Measurements from ENCODE around the gene GDF7. TPM values are rescaled to one million over a fixed set of nuclear protein-coding genes. Genes with fewer than 3 reads are reported as not detected.

Gene GDF7
- total RNA-seq, 4 donors from 2014 or later = 0.12 to 1.1 (median 0.25) TPM

DNA sequence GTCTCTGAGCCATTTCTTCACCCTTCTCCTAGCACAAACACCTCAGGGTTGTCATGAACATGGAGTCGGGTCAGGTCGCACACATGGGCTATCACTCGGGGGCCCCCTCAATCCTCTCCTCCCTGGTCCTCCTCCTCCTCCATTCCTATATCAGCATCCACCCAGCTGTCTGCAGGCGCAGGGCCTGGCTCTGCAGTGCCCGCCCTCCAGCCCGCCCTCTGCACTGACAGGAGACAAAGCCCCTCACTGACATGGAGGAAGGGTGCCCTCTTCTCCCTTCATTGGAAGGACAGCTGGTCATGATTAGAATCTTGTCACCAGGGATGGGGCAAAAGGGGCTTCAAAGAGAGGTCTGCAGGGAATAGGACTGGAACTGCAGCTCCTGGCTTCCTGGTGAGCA, 37.8 kb upstream of the GDF7 start:
- no peak for TF ChIP-seq CTCF (IDR thresholded peaks at IDR 0.05)
- ATAC-seq (ENCODE audit: low FRiP score) (no peak), DNase-seq (ENCODE audit: low spot score) (no peak)

GRCh38 chr2:20629581-20630171, 37.3 kb upstream of the GDF7 start:
- no peak for ATAC-seq (ENCODE audit: low FRiP score)
- TF ChIP-seq CTCF (IDR thresholded peaks at IDR 0.05) = no peak
- DNase-seq (ENCODE audit: low spot score) = no peak

DNA sequence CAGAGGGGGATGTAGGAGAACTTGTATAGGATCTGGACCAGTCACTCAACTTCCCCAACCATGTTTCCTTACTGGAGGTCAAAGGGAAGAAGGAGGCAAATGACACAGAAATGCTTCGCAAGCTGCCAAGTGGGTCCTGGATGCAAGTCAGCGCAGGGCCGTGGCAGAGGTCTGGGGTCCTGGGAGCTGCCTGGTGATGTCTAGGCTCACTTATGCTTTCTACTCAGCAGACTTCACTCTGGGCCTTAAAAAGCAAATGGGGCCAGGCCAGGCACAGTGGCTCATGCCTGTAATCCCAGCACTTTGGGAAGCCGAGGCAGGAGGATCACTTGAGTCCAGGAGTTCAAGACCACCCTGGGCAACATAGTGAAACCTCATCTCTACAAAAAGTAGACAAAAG, 36.0 kb upstream of the GDF7 start:
- no peak for ATAC-seq (ENCODE audit: low FRiP score)
- TF ChIP-seq CTCF (IDR thresholded peaks at IDR 0.05) = no peak
- no peak for DNase-seq (ENCODE audit: low spot score)

DNA sequence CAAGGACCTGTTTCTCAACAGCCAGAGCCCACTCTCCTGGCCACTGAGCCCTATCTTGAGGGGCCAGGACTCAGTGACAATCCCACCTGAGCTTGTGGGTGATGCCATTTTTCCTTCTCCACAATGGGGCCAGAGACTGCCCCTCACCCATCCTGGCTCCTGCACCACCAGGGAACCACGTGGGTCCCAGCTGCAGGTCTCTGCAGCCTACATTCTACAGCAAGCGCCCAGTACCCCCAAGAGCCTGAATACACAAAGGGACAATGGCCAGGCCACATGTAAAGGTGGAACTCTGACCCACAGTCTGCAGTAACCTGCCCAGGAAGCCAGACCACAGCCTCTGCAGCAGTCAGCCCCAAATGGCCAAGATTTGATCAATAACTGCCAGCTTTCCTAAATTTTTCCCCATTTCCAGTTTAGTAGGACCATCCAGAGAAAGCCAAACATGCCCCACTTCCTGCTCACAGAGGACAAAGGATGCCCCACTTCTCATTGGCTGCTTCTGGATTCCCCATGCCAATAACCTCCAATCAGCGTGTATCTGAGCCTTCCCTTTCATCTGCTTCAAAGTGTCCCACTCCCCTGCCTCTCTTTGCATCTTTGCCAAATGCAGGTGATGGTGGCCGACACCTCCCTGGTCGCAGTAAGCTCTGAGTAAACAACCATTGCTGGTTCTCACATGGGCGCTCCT, 35.2 kb upstream of the GDF7 start:
- DNase-seq (ENCODE audit: low spot score) (no peak), ATAC-seq (ENCODE audit: low FRiP score) (no peak)
- no peak for TF ChIP-seq CTCF (IDR thresholded peaks at IDR 0.05)

- DNase-seq (ENCODE audit: low spot score) (no peak), ATAC-seq (ENCODE audit: low FRiP score) (no peak)
- TF ChIP-seq CTCF (IDR thresholded peaks at IDR 0.05) = no peak
Observed at GRCh38 chr2:20632446-20632990, 34.4 kb upstream of the GDF7 start.

GRCh38 chr2:20633001-20633400, 33.9 kb upstream of the GDF7 start:
- no peak for TF ChIP-seq CTCF (IDR thresholded peaks at IDR 0.05)
- DNase-seq (ENCODE audit: low spot score) = no peak
- ATAC-seq (ENCODE audit: low FRiP score) = no peak

Measured in omental fat pad (tissue), 4 donors.